ENCODE results near the gene SMIM11.

The SMIM11 gene

DNA sequence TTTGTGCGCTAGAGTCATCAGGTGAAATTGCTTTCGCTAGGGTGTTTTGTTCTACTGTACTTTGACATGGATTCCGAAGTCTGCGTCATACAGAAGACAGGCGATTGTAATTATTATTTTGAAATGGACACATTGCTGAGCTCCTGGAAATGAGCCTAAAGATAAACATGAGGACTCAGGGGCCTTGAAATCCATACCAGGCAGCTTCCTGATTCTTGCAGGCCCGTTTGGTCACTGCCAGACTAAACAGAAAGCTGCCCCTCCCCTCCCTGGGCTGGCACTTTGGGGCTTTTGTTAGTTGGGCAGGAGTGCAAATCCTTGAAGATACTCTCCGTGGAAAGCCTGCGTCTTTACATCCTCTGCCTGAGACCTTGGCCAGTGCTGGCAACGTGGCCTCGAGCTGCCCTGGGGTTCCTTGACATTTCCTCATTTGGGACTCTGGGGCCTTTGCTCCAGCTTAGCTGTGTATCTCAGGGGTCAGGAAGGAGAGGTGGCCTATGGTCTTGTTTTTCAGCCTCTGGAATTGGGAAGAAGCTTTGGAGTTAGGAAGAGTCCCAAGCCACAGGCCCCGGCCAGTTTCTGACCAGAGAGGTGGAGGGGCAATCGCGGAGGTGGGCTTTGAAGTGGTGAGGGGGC, 38.4 kb upstream of the SMIM11 start:
- H3K9me2 ChIP-seq (replicated peaks; ENCODE audit: insufficient read depth, low read length): no peaks in the 10 kb centered on the region
- H3K79me2 ChIP-seq (ENCODE audit: low read length): no peaks in the 10 kb centered on the region
- H3K4me2 ChIP-seq (ENCODE audit: low read depth, low read length): no peak overlapping the region
- TF ChIP-seq EZH2 (optimal IDR thresholded peaks at IDR 0.05; ENCODE audit: low read depth, low read length) (no peak), EZH2phosphoT487 (IDR thresholded peaks at IDR 0.05; ENCODE audit: low read length) (no peak)
- TF ChIP-seq, protein P1, sequence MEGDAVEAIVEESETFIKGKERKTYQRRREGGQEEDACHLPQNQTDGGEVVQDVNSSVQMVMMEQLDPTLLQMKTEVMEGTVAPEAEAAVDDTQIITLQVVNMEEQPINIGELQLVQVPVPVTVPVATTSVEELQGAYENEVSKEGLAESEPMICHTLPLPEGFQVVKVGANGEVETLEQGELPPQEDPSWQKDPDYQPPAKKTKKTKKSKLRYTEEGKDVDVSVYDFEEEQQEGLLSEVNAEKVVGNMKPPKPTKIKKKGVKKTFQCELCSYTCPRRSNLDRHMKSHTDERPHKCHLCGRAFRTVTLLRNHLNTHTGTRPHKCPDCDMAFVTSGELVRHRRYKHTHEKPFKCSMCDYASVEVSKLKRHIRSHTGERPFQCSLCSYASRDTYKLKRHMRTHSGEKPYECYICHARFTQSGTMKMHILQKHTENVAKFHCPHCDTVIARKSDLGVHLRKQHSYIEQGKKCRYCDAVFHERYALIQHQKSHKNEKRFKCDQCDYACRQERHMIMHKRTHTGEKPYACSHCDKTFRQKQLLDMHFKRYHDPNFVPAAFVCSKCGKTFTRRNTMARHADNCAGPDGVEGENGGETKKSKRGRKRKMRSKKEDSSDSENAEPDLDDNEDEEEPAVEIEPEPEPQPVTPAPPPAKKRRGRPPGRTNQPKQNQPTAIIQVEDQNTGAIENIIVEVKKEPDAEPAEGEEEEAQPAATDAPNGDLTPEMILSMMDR (IDR thresholded peaks at IDR 0.05; ENCODE audit: low read length): no peak
- no peak overlapping the region for H3K27ac ChIP-seq (ENCODE audit: low read length)
- H3K9me3 ChIP-seq (replicated peaks; ENCODE audit: insufficient read depth, low read length): no peaks in the 10 kb centered on the region
- no peaks in the 10 kb centered on the region for H3K4me1 ChIP-seq (ENCODE audit: low read length)
- H3K27me3 ChIP-seq (replicated peaks; ENCODE audit: insufficient read depth, low read length): no peaks in the 10 kb centered on the region
- no peak for DNase-seq
- no peak overlapping the region for H3K9ac ChIP-seq (ENCODE audit: low read length)
- H4K20me1 ChIP-seq (ENCODE audit: insufficient read depth, low read length): no peaks in the 10 kb centered on the region
- H3F3A ChIP-seq (ENCODE audit: insufficient read depth, low read length): no peaks in the 10 kb centered on the region
- no peak overlapping the region for H3K4me3 ChIP-seq (ENCODE audit: low read length)
- H2AFZ ChIP-seq (ENCODE audit: low read length): no peak overlapping the region
- H3K36me3 ChIP-seq (replicated peaks; ENCODE audit: insufficient read depth, low read length): no peaks in the 10 kb centered on the region

- Histone ChIP-seq H3K27ac (ENCODE audit: low read length) (no peak overlapping the region), H3F3A (ENCODE audit: insufficient read depth, low read length) (no peaks in the 10 kb centered on the region), H3K4me3 (ENCODE audit: low read length) (no peak overlapping the region), H3K4me1 (ENCODE audit: low read length) (no peaks in the 10 kb centered on the region), H4K20me1 (ENCODE audit: insufficient read depth, low read length) (no peaks in the 10 kb centered on the region), H2AFZ (ENCODE audit: low read length) (no peak overlapping the region), H3K27me3 (replicated peaks; ENCODE audit: insufficient read depth, low read length) (no peaks in the 10 kb centered on the region), H3K36me3 (replicated peaks; ENCODE audit: insufficient read depth, low read length) (no peaks in the 10 kb centered on the region), H3K4me2 (ENCODE audit: low read depth, low read length) (no peak overlapping the region), H3K9me2 (replicated peaks; ENCODE audit: insufficient read depth, low read length) (no peaks in the 10 kb centered on the region), H3K9me3 (replicated peaks; ENCODE audit: insufficient read depth, low read length) (no peaks in the 10 kb centered on the region), H3K79me2 (ENCODE audit: low read length) (no peaks in the 10 kb centered on the region), H3K9ac (ENCODE audit: low read length) (no peak overlapping the region)
- DNase-seq: no peak
- TF ChIP-seq, protein P1 (IDR thresholded peaks at IDR 0.05; ENCODE audit: low read length): no peak
- TF ChIP-seq EZH2 (optimal IDR thresholded peaks at IDR 0.05; ENCODE audit: low read depth, low read length): no peak
- TF ChIP-seq EZH2phosphoT487 (IDR thresholded peaks at IDR 0.05; ENCODE audit: low read length): no peak
Measured at GRCh38 chr21:34337741-34338140, 37.6 kb upstream of the SMIM11 start.

DNA sequence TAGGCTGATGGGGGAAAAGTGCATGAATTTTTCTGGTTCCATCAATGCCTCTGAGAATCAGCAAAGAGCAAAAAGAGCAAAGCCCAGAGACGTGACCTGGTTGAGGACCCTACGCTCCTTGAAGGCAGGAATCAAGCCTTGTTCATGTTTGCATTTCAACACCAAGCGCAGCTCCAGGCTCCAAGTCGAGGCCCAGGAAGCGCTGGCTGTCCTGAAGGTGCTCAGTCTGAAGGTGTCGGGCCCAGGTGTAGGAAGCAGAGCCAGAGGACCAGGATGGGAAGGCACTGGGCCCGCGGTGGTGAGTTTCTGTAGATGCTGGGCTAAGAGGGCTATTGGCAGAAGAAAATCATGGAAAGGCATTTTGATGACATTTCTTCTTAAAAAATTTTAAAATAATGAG, 37.1 kb upstream of the SMIM11 start:
- Histone ChIP-seq H3K9me3 (replicated peaks; ENCODE audit: insufficient read depth, low read length) (no peaks in the 10 kb centered on the region), H3K9ac (ENCODE audit: low read length) (no peak overlapping the region), H3K4me3 (ENCODE audit: low read length) (no peak overlapping the region), H3K27ac (ENCODE audit: low read length) (no peak overlapping the region), H3K27me3 (replicated peaks; ENCODE audit: insufficient read depth, low read length) (no peaks in the 10 kb centered on the region), H4K20me1 (ENCODE audit: insufficient read depth, low read length) (no peaks in the 10 kb centered on the region), H3K36me3 (replicated peaks; ENCODE audit: insufficient read depth, low read length) (no peaks in the 10 kb centered on the region), H3K79me2 (ENCODE audit: low read length) (no peaks in the 10 kb centered on the region), H2AFZ (ENCODE audit: low read length) (no peak overlapping the region), H3K9me2 (replicated peaks; ENCODE audit: insufficient read depth, low read length) (no peaks in the 10 kb centered on the region), H3F3A (ENCODE audit: insufficient read depth, low read length) (no peaks in the 10 kb centered on the region), H3K4me1 (ENCODE audit: low read length) (no peaks in the 10 kb centered on the region), H3K4me2 (ENCODE audit: low read depth, low read length) (no peak overlapping the region)
- no peak for DNase-seq
- TF ChIP-seq, protein P1 (IDR thresholded peaks at IDR 0.05; ENCODE audit: low read length): no peak
- TF ChIP-seq EZH2 (optimal IDR thresholded peaks at IDR 0.05; ENCODE audit: low read depth, low read length): no peak
- no peak for TF ChIP-seq EZH2phosphoT487 (IDR thresholded peaks at IDR 0.05; ENCODE audit: low read length)
